ENCODE measurements around the gene NDUFV3.

DNA sequence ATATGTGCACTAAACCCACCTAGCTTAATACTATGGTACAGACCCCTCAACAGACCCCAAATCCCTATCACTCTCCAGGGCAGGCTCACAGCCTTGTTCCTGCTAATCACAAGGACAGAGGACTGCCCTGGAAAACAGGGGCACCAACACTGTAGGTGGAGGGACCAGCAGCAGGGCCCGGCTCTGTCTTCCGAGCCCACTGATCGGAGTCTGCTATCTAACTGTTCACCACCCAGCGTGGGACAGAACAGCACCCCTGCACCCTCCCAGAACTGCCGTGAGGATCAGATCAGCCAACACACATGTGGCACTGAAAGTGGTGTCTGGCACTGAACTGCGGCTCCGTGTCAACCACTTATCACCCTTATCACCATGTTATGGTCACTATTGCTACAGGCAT, 20.0 kb upstream of the NDUFV3 start:
- TF ChIP-seq, protein P1, sequence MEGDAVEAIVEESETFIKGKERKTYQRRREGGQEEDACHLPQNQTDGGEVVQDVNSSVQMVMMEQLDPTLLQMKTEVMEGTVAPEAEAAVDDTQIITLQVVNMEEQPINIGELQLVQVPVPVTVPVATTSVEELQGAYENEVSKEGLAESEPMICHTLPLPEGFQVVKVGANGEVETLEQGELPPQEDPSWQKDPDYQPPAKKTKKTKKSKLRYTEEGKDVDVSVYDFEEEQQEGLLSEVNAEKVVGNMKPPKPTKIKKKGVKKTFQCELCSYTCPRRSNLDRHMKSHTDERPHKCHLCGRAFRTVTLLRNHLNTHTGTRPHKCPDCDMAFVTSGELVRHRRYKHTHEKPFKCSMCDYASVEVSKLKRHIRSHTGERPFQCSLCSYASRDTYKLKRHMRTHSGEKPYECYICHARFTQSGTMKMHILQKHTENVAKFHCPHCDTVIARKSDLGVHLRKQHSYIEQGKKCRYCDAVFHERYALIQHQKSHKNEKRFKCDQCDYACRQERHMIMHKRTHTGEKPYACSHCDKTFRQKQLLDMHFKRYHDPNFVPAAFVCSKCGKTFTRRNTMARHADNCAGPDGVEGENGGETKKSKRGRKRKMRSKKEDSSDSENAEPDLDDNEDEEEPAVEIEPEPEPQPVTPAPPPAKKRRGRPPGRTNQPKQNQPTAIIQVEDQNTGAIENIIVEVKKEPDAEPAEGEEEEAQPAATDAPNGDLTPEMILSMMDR (optimal IDR thresholded peaks at IDR 0.05 in 1 of 3, IDR thresholded peaks at IDR 0.05 in 1 of 3, conservative IDR thresholded peaks at IDR 0.05 in 1 of 3; ENCODE audit: extremely low read depth in 1 of 3, insufficient read depth in 2 of 3, low read length in 3 of 3), result no peak
- TF ChIP-seq EZH2 (IDR thresholded peaks at IDR 0.05; ENCODE audit: low read length), result no peak
